Measurements from ENCODE around the gene WDR35. TPM values are rescaled to one million over a fixed set of nuclear protein-coding genes. Genes with fewer than 3 reads are reported as not detected.

Gene WDR35
- total RNA-seq, 1 donor from 2014 or later: 5.1 TPM

Other genes with a start within 250 kb of the WDR35 start
- 4.0 TPM for gene TTC32, start 88.1 kb downstream of the WDR35 start, total RNA-seq
- gene MATN3, start 22.6 kb upstream of the WDR35 start, total RNA-seq: 0.32 TPM
- 246 TPM for gene LAPTM4A, start 61.5 kb upstream of the WDR35 start, total RNA-seq
- 0.42 TPM for gene SDC1, start 235.0 kb upstream of the WDR35 start, total RNA-seq

Data from left ventricle myocardium superior (tissue), 1 donor.